Dendritic cell treated with granulocyte-macrophage colony-stimulating factor and Interleukin-4, amounts not matched to agents 40 ng/mL and 50 ng/mL, for 4 days (primary cell): ENCODE results near the gene MON1A.
A peak's percentile ranks its signal among the peaks of the same experiment; 100 is the strongest.

Experiments used
- H3K27ac Mint-ChIP-seq: one replicate; pipeline ENCODE4 v1.8.0; 2022; ENCODE audit warnings: mild to moderate bottlenecking, mixed read lengths
- H3K27me3 Mint-ChIP-seq: one replicate; pipeline ENCODE4 v1.8.0; 2022; ENCODE audit warnings: mild to moderate bottlenecking, mixed read lengths
- H3K36me3 Mint-ChIP-seq: one replicate; pipeline ENCODE4 v1.8.0; 2022; ENCODE audit warnings: low read depth, mixed read lengths
- H3K4me1 Mint-ChIP-seq: one replicate; pipeline ENCODE4 v1.8.0; 2022; ENCODE audit warnings: low read depth, mixed read lengths
- H3K4me3 Mint-ChIP-seq: one replicate; pipeline ENCODE4 v1.8.0; 2022; ENCODE audit warnings: mild to moderate bottlenecking, moderate library complexity, mixed read lengths
- H3K9me3 Mint-ChIP-seq: one replicate; pipeline ENCODE4 v1.8.0; 2022; ENCODE audit warnings: mixed read lengths
- intact Hi-C: fragments of 100-400 bp; cut with micrococcal nuclease; formaldehyde crosslinking; loops from one replicate; pipeline ENCODE4 v1.15.0; 2022

MON1A gene

DNA sequence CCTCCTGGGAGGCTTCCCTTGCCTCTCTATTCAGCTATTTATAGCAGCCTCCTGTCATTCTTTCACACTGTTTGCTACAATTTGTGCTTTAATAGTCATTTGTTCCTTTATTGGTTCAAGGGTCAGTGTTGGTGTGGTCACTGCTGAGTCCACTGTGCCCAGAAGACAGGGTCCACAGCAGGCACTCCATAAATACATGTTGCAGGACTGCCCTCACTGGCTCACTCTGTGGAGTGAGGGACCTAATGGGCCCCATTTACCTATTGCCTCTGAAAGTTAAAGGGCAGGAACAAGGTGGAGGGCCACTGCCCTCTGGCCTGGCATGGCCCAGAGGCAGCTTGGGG lies 42.7 kb downstream of the MON1A start:
- Mint-ChIP-seq H3K9me3 (no peaks in the 10 kb centered on the region), H3K36me3 (no peaks in the 10 kb centered on the region), H3K27ac (no peak overlapping the region), H3K27me3 (no peaks in the 10 kb centered on the region), H3K4me3 (no peak overlapping the region), H3K4me1 (no peaks in the 10 kb centered on the region)
- intact Hi-C loops: no loop called here

DNA sequence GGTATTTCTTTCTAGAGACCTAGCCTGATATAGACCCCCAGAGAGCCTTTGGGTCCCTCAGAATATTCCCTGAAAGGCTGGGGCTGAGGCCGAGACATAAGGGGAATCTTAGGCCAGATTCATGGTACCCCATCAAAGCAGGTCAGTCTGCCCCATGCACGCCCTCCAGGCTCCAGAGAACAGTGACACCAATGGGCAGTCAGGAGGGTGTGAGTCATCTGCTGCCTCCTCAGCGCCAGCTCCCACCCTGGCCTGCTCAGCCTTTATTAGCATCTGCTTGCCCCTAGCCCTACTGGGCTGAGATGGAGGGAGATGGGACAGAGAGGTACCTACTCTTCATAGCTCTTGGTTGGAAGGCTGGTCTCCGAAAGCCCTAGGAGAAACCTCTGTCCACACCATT lies 45.6 kb downstream of the MON1A start:
- Mint-ChIP-seq H3K9me3 (no peaks in the 10 kb centered on the region), H3K4me3 (no peak overlapping the region), H3K27me3 (no peaks in the 10 kb centered on the region), H3K4me1 (no peaks in the 10 kb centered on the region), H3K36me3 (no peaks in the 10 kb centered on the region), H3K27ac (no peak overlapping the region)
- intact Hi-C loops: no loop called here

- Mint-ChIP-seq H3K27ac (no peak overlapping the region), H3K9me3 (no peaks in the 10 kb centered on the region), H3K4me1 (no peaks in the 10 kb centered on the region), H3K27me3 (no peaks in the 10 kb centered on the region), H3K36me3 (no peaks in the 10 kb centered on the region), H3K4me3 (no peak overlapping the region)
- intact Hi-C loops: no loop called here
Observed at GRCh38 chr3:49882166-49882565, 47.4 kb downstream of the MON1A start.

GRCh38 chr3:49880581-49881315 lies 48.9 kb downstream of the MON1A start:
- H3K27ac Mint-ChIP-seq: no peak overlapping the region
- no peaks in the 10 kb centered on the region for H3K4me1 Mint-ChIP-seq
- H3K4me3 Mint-ChIP-seq: no peak overlapping the region
- no peaks in the 10 kb centered on the region for H3K36me3 Mint-ChIP-seq
- intact Hi-C loops: no loop called here
- no peaks in the 10 kb centered on the region for H3K9me3 Mint-ChIP-seq
- no peaks in the 10 kb centered on the region for H3K27me3 Mint-ChIP-seq

- H3K4me1 Mint-ChIP-seq: no peaks in the 10 kb centered on the region
- H3K9me3 Mint-ChIP-seq: no peaks in the 10 kb centered on the region
- no peaks in the 10 kb centered on the region for H3K36me3 Mint-ChIP-seq
- H3K27ac Mint-ChIP-seq: no peak overlapping the region
- intact Hi-C loops: no loop called here
- no peaks in the 10 kb centered on the region for H3K27me3 Mint-ChIP-seq
- no peak overlapping the region for H3K4me3 Mint-ChIP-seq
Observed at GRCh38 chr3:49879721-49880120, 49.9 kb downstream of the MON1A start.

DNA sequence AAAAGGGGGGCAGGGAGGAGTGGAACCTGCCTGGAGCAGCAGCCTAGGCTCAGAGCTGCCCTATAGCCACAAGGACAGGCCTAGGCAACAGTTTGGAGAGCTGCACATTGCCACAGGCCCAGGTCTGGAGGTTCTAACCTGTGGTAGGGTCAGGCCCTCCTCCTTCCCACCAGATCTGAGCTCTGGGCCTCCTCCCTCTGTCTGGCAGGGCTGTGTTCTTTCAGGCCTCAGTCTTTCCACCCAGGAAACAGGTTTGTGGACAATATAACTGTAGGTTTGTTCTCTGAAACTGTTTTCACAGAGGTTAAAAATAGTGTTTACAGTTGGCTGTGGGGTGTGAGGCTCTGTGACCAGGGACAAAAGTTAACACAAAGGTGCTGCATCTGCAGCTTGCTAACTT lies 50.9 kb downstream of the MON1A start:
- intact Hi-C loops: no loop called here

DNA sequence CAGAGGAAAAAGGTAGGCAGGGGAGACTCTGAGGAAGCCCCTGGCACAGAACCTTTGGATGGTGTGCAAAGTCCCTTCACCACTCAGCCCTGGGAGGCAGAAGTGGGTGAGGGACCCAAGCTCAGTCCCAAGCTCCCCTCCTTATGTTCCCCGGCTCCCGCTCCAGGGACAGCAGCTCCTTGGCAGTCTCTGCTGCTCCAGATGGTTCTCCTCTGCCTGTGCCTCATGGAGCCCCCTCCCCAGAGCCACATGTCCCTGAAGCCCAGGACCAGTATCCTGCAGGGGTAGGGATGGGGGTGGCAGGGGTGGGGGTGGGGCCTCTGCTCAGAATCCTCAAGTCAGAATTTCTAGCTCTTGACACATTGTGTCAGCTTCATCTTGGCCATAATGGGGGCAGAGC lies 51.9 kb downstream of the MON1A start:
- no peaks in the 10 kb centered on the region for H3K27me3 Mint-ChIP-seq
- H3K4me3 Mint-ChIP-seq: no peak overlapping the region
- no peaks in the 10 kb centered on the region for H3K36me3 Mint-ChIP-seq
- H3K4me1 Mint-ChIP-seq: no peaks in the 10 kb centered on the region
- H3K9me3 Mint-ChIP-seq: no peaks in the 10 kb centered on the region
- intact Hi-C loops: no loop called here
- H3K27ac Mint-ChIP-seq: no peak overlapping the region

More for the DNA sequence above, 50.9 kb downstream of the MON1A start:
- Mint-ChIP-seq H3K4me1 (no peaks in the 10 kb centered on the region), H3K27ac (no peak overlapping the region), H3K9me3 (no peaks in the 10 kb centered on the region), H3K27me3 (no peaks in the 10 kb centered on the region), H3K36me3 (no peaks in the 10 kb centered on the region), H3K4me3 (no peak overlapping the region)

- Mint-ChIP-seq H3K4me3 (no peak overlapping the region), H3K9me3 (no peaks in the 10 kb centered on the region), H3K36me3 (no peaks in the 10 kb centered on the region), H3K4me1 (no peaks in the 10 kb centered on the region), H3K27ac (no peak overlapping the region), H3K27me3 (peaks cover 2% of the 10 kb centered on the region)
- intact Hi-C loops: no loop called here
Observed at GRCh38 chr3:49876567-49876966, 53.0 kb downstream of the MON1A start.

- no peaks in the 10 kb centered on the region for H3K36me3 Mint-ChIP-seq
- no peak overlapping the region for H3K27ac Mint-ChIP-seq
- no peak overlapping the region for H3K4me3 Mint-ChIP-seq
- H3K27me3 Mint-ChIP-seq: peaks cover 29% of the 10 kb centered on the region
- H3K9me3 Mint-ChIP-seq: no peaks in the 10 kb centered on the region
- no peaks in the 10 kb centered on the region for H3K4me1 Mint-ChIP-seq
- intact Hi-C loops: no loop called here
Observed at GRCh38 chr3:49873623-49874022, 56.0 kb downstream of the MON1A start.

- intact Hi-C loops: no loop called here
Observed at GRCh38 chr3:49872801-49873281, 56.8 kb downstream of the MON1A start.

GRCh38 chr3:49871531-49872153 lies 58.0 kb downstream of the MON1A start:
- Mint-ChIP-seq H3K27me3 (peaks cover 49% of the 10 kb centered on the region), H3K9me3 (no peaks in the 10 kb centered on the region), H3K4me1 (no peaks in the 10 kb centered on the region), H3K27ac (no peak overlapping the region), H3K4me3 (no peak overlapping the region), H3K36me3 (no peaks in the 10 kb centered on the region)
- intact Hi-C loops: no loop called here

More at GRCh38 chr3:49872801-49873281, 56.8 kb downstream of the MON1A start:
- no peaks in the 10 kb centered on the region for H3K4me1 Mint-ChIP-seq
- H3K27me3 Mint-ChIP-seq: peaks cover 37% of the 10 kb centered on the region
- no peak overlapping the region for H3K4me3 Mint-ChIP-seq
- H3K36me3 Mint-ChIP-seq: no peaks in the 10 kb centered on the region
- H3K9me3 Mint-ChIP-seq: no peaks in the 10 kb centered on the region
- H3K27ac Mint-ChIP-seq: no peak overlapping the region

- Mint-ChIP-seq H3K4me3 (peak within 1 kb of the TSS; percentile 30), H3K36me3 (no peaks in the 10 kb centered on the region), H3K9me3 (no peaks in the 10 kb centered on the region), H3K4me1 (no peaks in the 10 kb centered on the region), H3K27me3 (peaks cover 63% of the 10 kb centered on the region), H3K27ac (no peak within 1 kb of the TSS)
- intact Hi-C loops: no loop called here
Observed at GRCh38 chr3:49869525-49870126, 60.0 kb downstream of the MON1A start, which contains the start of gene CAMKV. CAMKV (minus strand) TSS chr3:49869906; CDS start chr3:49862388, 7,518 bp downstream.

GRCh38 chr3:49868862-49869466 lies 60.6 kb downstream of the MON1A start:
- H3K36me3 Mint-ChIP-seq: no peaks in the 10 kb centered on the region
- H3K27ac Mint-ChIP-seq: no peak overlapping the region
- intact Hi-C loops: no loop called here
- H3K9me3 Mint-ChIP-seq: no peaks in the 10 kb centered on the region
- H3K27me3 Mint-ChIP-seq: peaks cover 66% of the 10 kb centered on the region
- H3K4me1 Mint-ChIP-seq: no peaks in the 10 kb centered on the region
- no peak overlapping the region for H3K4me3 Mint-ChIP-seq

- no peaks in the 10 kb centered on the region for H3K9me3 Mint-ChIP-seq
- H3K27me3 Mint-ChIP-seq: peaks cover 72% of the 10 kb centered on the region
- H3K27ac Mint-ChIP-seq: no peak overlapping the region
- intact Hi-C loops: no loop called here
- no peaks in the 10 kb centered on the region for H3K36me3 Mint-ChIP-seq
- no peaks in the 10 kb centered on the region for H3K4me1 Mint-ChIP-seq
- no peak overlapping the region for H3K4me3 Mint-ChIP-seq
Observed at GRCh38 chr3:49867871-49868321, 61.7 kb downstream of the MON1A start.
